Osteoblast (primary cell): ENCODE data around the gene UBXN10. TPM values are rescaled to one million over a fixed set of nuclear protein-coding genes. Genes with fewer than 3 reads are reported as not detected.

ENCODE experiments used
- DNase-seq: peaks from one replicate; pipeline ENCODE4 v3.0.0; 2011; ENCODE audit warnings: low spot score, mixed read lengths; ENCODE audit not compliant: insufficient read length; ENCODE audit errors: missing footprints
- H2AFZ ChIP-seq: 2 replicates; pipeline ENCODE4 v1.6.0; 2011; ENCODE audit warnings: mild to moderate bottlenecking, low read length
- H3K27ac ChIP-seq: 2 replicates; pipeline ENCODE4 v1.5.1; 2011; ENCODE audit warnings: mild to moderate bottlenecking, low read depth, low read length, moderate library complexity
- H3K27me3 ChIP-seq: 2 replicates; pipeline ENCODE4 v1.6.0; 2012; ENCODE audit warnings: mild to moderate bottlenecking, control low read depth, inconsistent platforms, low read length, moderate library complexity; ENCODE audit not compliant: insufficient read depth
- H3K36me3 ChIP-seq: 2 replicates; pipeline ENCODE4 v1.5.1; 2011; ENCODE audit warnings: mild to moderate bottlenecking, low read length, control low read depth, moderate library complexity; ENCODE audit not compliant: insufficient read depth
- H3K4me1 ChIP-seq: 2 replicates; pipeline ENCODE4 v1.5.1; 2011; ENCODE audit warnings: mild to moderate bottlenecking, low read length, control low read depth, moderate library complexity; ENCODE audit not compliant: insufficient read depth
- H3K4me2 ChIP-seq: 2 replicates; pipeline ENCODE4 v1.6.0; 2011; ENCODE audit warnings: mild to moderate bottlenecking, low read length; ENCODE audit not compliant: insufficient read depth
- H3K4me3 ChIP-seq: fragments of 200-600 bp; sonication (generic); 3 replicates; pipeline ENCODE4 v1.5.1; 2012; ENCODE audit warnings: mild to moderate bottlenecking, low read length, inconsistent platforms; ENCODE audit not compliant: insufficient read depth
- H3K79me2 ChIP-seq: 2 replicates; pipeline ENCODE4 v1.6.0; 2012; ENCODE audit warnings: mild to moderate bottlenecking, low read length, control low read depth, inconsistent platforms; ENCODE audit not compliant: insufficient read depth
- H3K9me3 ChIP-seq: 2 replicates; pipeline ENCODE4 v1.5.1; 2011; ENCODE audit warnings: low read depth, low read length, control low read depth
- H4K20me1 ChIP-seq: 2 replicates; pipeline ENCODE4 v1.6.0; 2012; ENCODE audit warnings: mild to moderate bottlenecking, low read length, control low read depth; ENCODE audit not compliant: insufficient read depth
- CTCF ChIP-seq: IDR thresholded peaks from 2 replicates; pipeline ENCODE4 v1.5.1; 2011; ENCODE audit warnings: mild to moderate bottlenecking, low read depth, low read length, moderate library complexity; ENCODE audit errors: extremely low read depth
- total RNA-seq: library from RNA; depleted of rRNA; stranded (reverse); fragments of >200 nt; gene quantifications from 2 replicates; pipeline ENCODE4 v1.2.3, GENCODE V29; 2012

UBXN10 gene
- total RNA-seq, 1 donor, result under 0.01 TPM

- Histone ChIP-seq H3K27me3 (peaks cover 31% of the 10 kb centered on the region), H3K79me2 (no peaks in the 10 kb centered on the region), H3K36me3 (no peaks in the 10 kb centered on the region), H2AFZ (no peak overlapping the region), H4K20me1 (no peaks in the 10 kb centered on the region), H3K4me1 (no peaks in the 10 kb centered on the region), H3K4me3 (no peak overlapping the region), H3K27ac (no peak overlapping the region), H3K9me3 (no peaks in the 10 kb centered on the region), H3K4me2 (no peak overlapping the region)
- DNase-seq, result no peak
- no peak for TF ChIP-seq CTCF
These were observed 49.1 kb downstream of the UBXN10 start for GRCh38 chr1:20234788-20235535.

GRCh38 chr1:20237646-20238045, 51.8 kb downstream of the UBXN10 start:
- no peak for TF ChIP-seq CTCF
- Histone ChIP-seq H3K4me1 (no peaks in the 10 kb centered on the region), H3K27me3 (peaks cover 48% of the 10 kb centered on the region), H2AFZ (no peak overlapping the region), H3K36me3 (no peaks in the 10 kb centered on the region), H3K4me3 (no peak overlapping the region), H3K9me3 (no peaks in the 10 kb centered on the region), H3K79me2 (no peaks in the 10 kb centered on the region), H3K27ac (no peak overlapping the region), H4K20me1 (no peaks in the 10 kb centered on the region), H3K4me2 (no peak overlapping the region)
- DNase-seq, result no peak

GRCh38 chr1:20240012-20240411, 54.1 kb downstream of the UBXN10 start:
- H3K4me2 ChIP-seq, result no peak overlapping the region
- H3K27ac ChIP-seq, result no peak overlapping the region
- peaks cover 43% of the 10 kb centered on the region for H3K27me3 ChIP-seq
- no peaks in the 10 kb centered on the region for H3K9me3 ChIP-seq
- no peak overlapping the region for H2AFZ ChIP-seq
- TF ChIP-seq CTCF, result no peak
- H3K79me2 ChIP-seq, result no peaks in the 10 kb centered on the region
- no peaks in the 10 kb centered on the region for H4K20me1 ChIP-seq
- H3K4me1 ChIP-seq, result no peaks in the 10 kb centered on the region
- no peak overlapping the region for H3K4me3 ChIP-seq
- no peak for DNase-seq
- H3K36me3 ChIP-seq, result no peaks in the 10 kb centered on the region

- Histone ChIP-seq H3K79me2 (no peaks in the 10 kb centered on the region), H3K4me2 (no peak overlapping the region), H3K9me3 (no peaks in the 10 kb centered on the region), H3K36me3 (no peaks in the 10 kb centered on the region), H2AFZ (no peak overlapping the region), H3K27ac (no peak overlapping the region), H3K4me3 (no peak overlapping the region), H4K20me1 (no peaks in the 10 kb centered on the region), H3K4me1 (no peaks in the 10 kb centered on the region), H3K27me3 (peaks cover 45% of the 10 kb centered on the region)
- TF ChIP-seq CTCF, result no peak
- no peak for DNase-seq
These were observed 57.1 kb downstream of the UBXN10 start for GRCh38 chr1:20242890-20243479.
